Right atrium auricular region (tissue), 2 donors: ENCODE measurements around the gene PPFIA1. TPM values are rescaled to one million over a fixed set of nuclear protein-coding genes. Genes with fewer than 3 reads are reported as not detected.

Experiments used
- DNase-seq: peaks from one replicate; pipeline ENCODE4 v3.0.0-alpha.2; 2019; ENCODE audit warnings: low spot score
- H3K27ac ChIP-seq, 2 donors: fragments of 200-600 bp; sonication (generic); 1 replicate in 1 of 2; 2 replicates in 1 of 2; pipeline ENCODE4 v1.5.1; 2016 to 2019
- H3K27me3 ChIP-seq, 2 donors: fragments of 200-600 bp; sonication (generic); one replicate each; pipeline versions ENCODE4 v1.5.1 to v1.6.0; 2017 to 2019
- H3K36me3 ChIP-seq: fragments of 200-600 bp; sonication (generic); one replicate; pipeline ENCODE4 v1.5.1; 2016
- H3K4me1 ChIP-seq, 2 donors: fragments of 200-600 bp; sonication (generic); one replicate each; pipeline versions ENCODE4 v1.5.1 to v1.6.0; 2017 to 2019
- H3K4me3 ChIP-seq, 2 donors: fragments of 200-600 bp; sonication (generic); 1 replicate in 1 of 2; 2 replicates in 1 of 2; pipeline ENCODE4 v1.5.1; 2017 to 2019; ENCODE audit warnings: mild to moderate bottlenecking in 1 of 2, moderate library complexity in 1 of 2
- H3K9me3 ChIP-seq, 2 donors: fragments of 200-600 bp; sonication (generic); one replicate each; pipeline ENCODE4 v1.5.1; 2019
- total RNA-seq, 2 donors: library from RNA; depleted of rRNA; stranded (reverse); fragments of >200 nt; gene quantifications; one replicate each; pipeline ENCODE4 v1.1.0, GENCODE V29; 2016
- TF ChIP-seq, protein P1 (sequence below), 2 donors: fragments of 200-600 bp; sonication (generic); IDR thresholded peaks; one replicate each; pipeline ENCODE4 v1.5.1; 2019; ENCODE audit warnings: antibody characterized with exemption in 2 of 2

PPFIA1 gene
- total RNA-seq, 2 donors from 2014 or later: 28.7 to 45.9 TPM

GRCh38 chr11:70229737-70230136, 40.8 kb upstream of the PPFIA1 start:
- H3K4me1 ChIP-seq: peaks cover 0 to 13% of the 10 kb centered on the region in 2 donors
- DNase-seq: no peak

GRCh38 chr11:70230151-70230839, 40.2 kb upstream of the PPFIA1 start:
- peaks cover 0 to 13% of the 10 kb centered on the region in 2 donors for H3K4me1 ChIP-seq
- TF ChIP-seq, protein P1, sequence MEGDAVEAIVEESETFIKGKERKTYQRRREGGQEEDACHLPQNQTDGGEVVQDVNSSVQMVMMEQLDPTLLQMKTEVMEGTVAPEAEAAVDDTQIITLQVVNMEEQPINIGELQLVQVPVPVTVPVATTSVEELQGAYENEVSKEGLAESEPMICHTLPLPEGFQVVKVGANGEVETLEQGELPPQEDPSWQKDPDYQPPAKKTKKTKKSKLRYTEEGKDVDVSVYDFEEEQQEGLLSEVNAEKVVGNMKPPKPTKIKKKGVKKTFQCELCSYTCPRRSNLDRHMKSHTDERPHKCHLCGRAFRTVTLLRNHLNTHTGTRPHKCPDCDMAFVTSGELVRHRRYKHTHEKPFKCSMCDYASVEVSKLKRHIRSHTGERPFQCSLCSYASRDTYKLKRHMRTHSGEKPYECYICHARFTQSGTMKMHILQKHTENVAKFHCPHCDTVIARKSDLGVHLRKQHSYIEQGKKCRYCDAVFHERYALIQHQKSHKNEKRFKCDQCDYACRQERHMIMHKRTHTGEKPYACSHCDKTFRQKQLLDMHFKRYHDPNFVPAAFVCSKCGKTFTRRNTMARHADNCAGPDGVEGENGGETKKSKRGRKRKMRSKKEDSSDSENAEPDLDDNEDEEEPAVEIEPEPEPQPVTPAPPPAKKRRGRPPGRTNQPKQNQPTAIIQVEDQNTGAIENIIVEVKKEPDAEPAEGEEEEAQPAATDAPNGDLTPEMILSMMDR (IDR thresholded peaks at IDR 0.05): no peak
- no peak overlapping the region for H3K4me3 ChIP-seq
- no peaks in the 10 kb centered on the region for H3K36me3 ChIP-seq
- no peak for DNase-seq
- no peaks in the 10 kb centered on the region for H3K27me3 ChIP-seq
- H3K27ac ChIP-seq: peak overlapping the region in 1 of 2 donors; percentile 46
- no peaks in the 10 kb centered on the region for H3K9me3 ChIP-seq

More at GRCh38 chr11:70229737-70230136, 40.8 kb upstream of the PPFIA1 start:
- Histone ChIP-seq H3K36me3 (no peaks in the 10 kb centered on the region), H3K9me3 (no peaks in the 10 kb centered on the region), H3K4me3 (no peak overlapping the region), H3K27me3 (no peaks in the 10 kb centered on the region), H3K27ac (no peak overlapping the region)
- TF ChIP-seq, protein P1 (IDR thresholded peaks at IDR 0.05): no peak

DNA sequence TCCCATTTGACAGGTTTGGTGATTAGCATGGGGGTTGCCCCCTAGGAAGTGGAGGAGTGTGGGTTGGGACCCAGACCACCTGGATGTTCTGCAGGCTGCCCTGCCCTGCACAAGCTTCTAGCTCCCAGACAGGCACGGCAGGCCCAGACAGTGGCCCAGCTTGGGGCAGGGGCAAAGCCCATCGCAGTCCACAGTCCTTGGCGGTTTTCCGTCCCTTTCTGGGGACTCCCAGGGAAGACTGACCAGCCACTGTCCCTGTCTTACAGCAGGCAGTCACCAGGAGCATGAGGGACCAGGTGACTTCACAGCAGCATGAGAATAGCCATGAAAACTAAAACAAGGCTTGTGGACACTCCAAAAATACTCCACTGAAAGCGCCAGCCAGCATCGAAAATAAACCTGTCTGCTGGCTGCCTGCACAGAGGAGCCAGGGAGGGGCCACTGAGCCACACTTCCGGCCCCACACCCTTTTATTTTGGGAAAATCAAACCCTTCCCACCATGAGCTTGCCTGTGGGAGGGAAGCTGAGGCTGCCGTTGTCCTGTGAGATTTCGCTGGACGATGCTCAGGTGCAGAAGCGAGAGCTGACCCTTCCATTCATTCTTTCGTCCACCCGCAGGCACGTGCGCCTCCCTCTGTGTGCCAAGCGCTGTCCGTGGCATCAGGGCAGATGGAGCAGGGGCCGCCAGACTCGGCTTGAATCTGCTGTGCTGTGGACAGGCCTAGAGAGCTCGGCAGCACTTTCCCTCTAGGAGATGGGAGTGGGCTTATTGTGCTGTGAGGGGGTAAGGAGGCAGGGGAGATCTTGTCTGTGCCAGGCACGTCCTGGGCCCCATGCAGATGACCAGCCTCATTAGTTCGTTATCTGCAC, 39.4 kb upstream of the PPFIA1 start:
- TF ChIP-seq, protein P1 (IDR thresholded peaks at IDR 0.05): no peak
- peaks cover 0 to 13% of the 10 kb centered on the region in 2 donors for H3K4me1 ChIP-seq
- no peaks in the 10 kb centered on the region for H3K9me3 ChIP-seq
- H3K36me3 ChIP-seq: no peaks in the 10 kb centered on the region
- no peak for DNase-seq
- peak overlapping the region in 1 of 2 donors; percentile 46 for H3K27ac ChIP-seq
- no peaks in the 10 kb centered on the region for H3K27me3 ChIP-seq
- no peak overlapping the region for H3K4me3 ChIP-seq

GRCh38 chr11:70233034-70233433, 37.5 kb upstream of the PPFIA1 start:
- no peak for DNase-seq
- H3K27ac ChIP-seq: no peak overlapping the region
- no peaks in the 10 kb centered on the region for H3K9me3 ChIP-seq
- TF ChIP-seq, protein P1 (IDR thresholded peaks at IDR 0.05): no peak
- no peaks in the 10 kb centered on the region for H3K36me3 ChIP-seq
- no peak overlapping the region for H3K4me3 ChIP-seq
- peaks cover 0 to 13% of the 10 kb centered on the region in 2 donors for H3K4me1 ChIP-seq
- no peaks in the 10 kb centered on the region for H3K27me3 ChIP-seq

DNA sequence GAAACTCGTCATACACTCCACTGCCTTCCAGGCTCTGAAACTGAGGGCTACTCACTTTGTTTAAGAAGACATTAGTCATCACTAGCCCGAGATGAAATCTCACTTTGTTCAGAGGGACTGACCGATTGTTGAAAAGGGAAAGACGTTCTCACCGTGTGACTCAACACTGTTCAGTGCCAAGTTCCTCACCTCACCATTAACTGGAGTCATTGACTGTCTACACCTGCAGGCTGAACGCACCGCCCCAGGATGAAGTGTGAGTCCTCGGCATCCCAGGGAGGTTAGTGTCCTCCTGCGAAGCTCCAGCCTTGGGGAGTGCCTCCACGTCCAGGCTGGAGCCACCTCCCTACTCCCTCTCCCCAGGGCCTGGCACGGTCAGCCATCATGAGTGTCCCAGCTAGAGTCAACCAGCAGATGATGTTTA, 37.0 kb upstream of the PPFIA1 start:
- no peaks in the 10 kb centered on the region for H3K27me3 ChIP-seq
- TF ChIP-seq, protein P1 (IDR thresholded peaks at IDR 0.05): no peak
- no peak for DNase-seq

More for the DNA sequence above, 37.0 kb upstream of the PPFIA1 start:
- no peaks in the 10 kb centered on the region for H3K36me3 ChIP-seq
- peaks cover 0 to 13% of the 10 kb centered on the region in 2 donors for H3K4me1 ChIP-seq
- no peak overlapping the region for H3K4me3 ChIP-seq
- H3K27ac ChIP-seq: no peak overlapping the region
- no peaks in the 10 kb centered on the region for H3K9me3 ChIP-seq
